Colonic mucosa (tissue), 4 donors: ENCODE results near the gene ZNF697. TPM values are rescaled to one million over a fixed set of nuclear protein-coding genes. Genes with fewer than 3 reads are reported as not detected.
"Not testable (repeated sequence)": the region's sequence is repeated elsewhere in the genome, so short reads cannot be mapped to it uniquely, and the experiment has no call there.

ENCODE experiments used
- DNase-seq: peaks from one replicate; pipeline ENCODE4 v3.0.0-alpha.2; 2020
- H3K27ac ChIP-seq: fragments of 200-600 bp; one replicate; pipeline ENCODE4 v1.8.0; 2021
- H3K27me3 ChIP-seq: fragments of 200-600 bp; one replicate; pipeline ENCODE4 v1.8.0; 2021
- H3K36me3 ChIP-seq: fragments of 200-600 bp; one replicate; pipeline ENCODE4 v1.8.0; 2021
- H3K4me1 ChIP-seq: fragments of 200-600 bp; one replicate; pipeline ENCODE4 v1.8.0; 2021; ENCODE audit warnings: mild to moderate bottlenecking
- H3K4me3 ChIP-seq: fragments of 200-600 bp; one replicate; pipeline ENCODE4 v1.8.0; 2021
- H3K9ac ChIP-seq, 2 donors: one replicate each; pipeline ENCODE4 v1.7.0; 2013; ENCODE audit warnings: control low read depth in 2 of 2, low read depth in 2 of 2, low read length in 2 of 2
- H3K9me3 ChIP-seq: fragments of 200-600 bp; one replicate; pipeline ENCODE4 v1.8.0; 2021
- CTCF ChIP-seq: fragments of 200-600 bp; IDR thresholded peaks from one replicate; pipeline ENCODE4 v1.8.0; 2022; ENCODE audit warnings: antibody characterized with exemption, mild to moderate bottlenecking
- intact Hi-C: fragments of 100-400 bp; cut with DNase I; formaldehyde crosslinking; loops from one replicate; pipeline ENCODE4 v1.14.1; 2022
- total RNA-seq, 2 donors: library from RNA; stranded (reverse); fragmentation: NEBNext Ultra II Directional in 1 of 2; extraction: Animal tissue kit (Norgen Biotek cat#: 25700) in 1 of 2; gene quantifications; one replicate each; pipeline ENCODE4 v1.2.1, GENCODE V29; 2021
- donor health status: healthy.
- donor health status: DM: no; HTN: no; CAD: no.
- donor health status: DM: no; HTN: no; CAD: no.

The ZNF697 gene
- total RNA-seq, 2 donors from 2014 or later, result 2.1 to 3.2 TPM

- H3K27ac ChIP-seq, result no peak overlapping the region
- H3K36me3 ChIP-seq, result no peaks in the 10 kb centered on the region
These were observed 44.4 kb downstream of the ZNF697 start for GRCh38 chr1:119603695-119604094.

GRCh38 chr1:119603241-119603640 lies 44.8 kb downstream of the ZNF697 start:
- H3K27ac ChIP-seq, H3K9ac ChIP-seq, H3K4me3 ChIP-seq, H3K27me3 ChIP-seq, H3K36me3 ChIP-seq, intact Hi-C loops, H3K9me3 ChIP-seq, DNase-seq, H3K4me1 ChIP-seq: not testable (repeated sequence)

More at GRCh38 chr1:119603695-119604094, 44.4 kb downstream of the ZNF697 start:
- no peak for TF ChIP-seq CTCF
- Histone ChIP-seq H3K4me3 (no peak overlapping the region), H3K27me3 (no peaks in the 10 kb centered on the region), H3K9me3 (no peaks in the 10 kb centered on the region), H3K9ac (no peak overlapping the region), H3K4me1 (no peaks in the 10 kb centered on the region)
- intact Hi-C loops, result no loop called here
- no peak for DNase-seq

- H3K9me3 ChIP-seq, H3K36me3 ChIP-seq, DNase-seq, H3K27me3 ChIP-seq, H3K27ac ChIP-seq, H3K4me3 ChIP-seq, H3K4me1 ChIP-seq, H3K9ac ChIP-seq, intact Hi-C loops: not testable (repeated sequence)
These were observed 45.3 kb downstream of the ZNF697 start for GRCh38 chr1:119602789-119603188.

GRCh38 chr1:119602169-119602568 lies 45.9 kb downstream of the ZNF697 start:
- DNase-seq, result no peak
- Histone ChIP-seq H3K27me3 (no peaks in the 10 kb centered on the region), H3K36me3 (no peaks in the 10 kb centered on the region), H3K9me3 (no peaks in the 10 kb centered on the region), H3K4me1 (no peaks in the 10 kb centered on the region), H3K27ac (no peak overlapping the region), H3K9ac (no peak overlapping the region), H3K4me3 (no peak overlapping the region)
- intact Hi-C loops, result no loop called here
- no peak for TF ChIP-seq CTCF

- Histone ChIP-seq H3K27me3 (no peaks in the 10 kb centered on the region), H3K4me1 (no peaks in the 10 kb centered on the region), H3K27ac (no peak overlapping the region), H3K36me3 (no peaks in the 10 kb centered on the region), H3K4me3 (no peak overlapping the region), H3K9ac (no peak overlapping the region), H3K9me3 (no peaks in the 10 kb centered on the region)
- no peak for TF ChIP-seq CTCF
- DNase-seq, result no peak
- intact Hi-C loops, result no loop called here
These were observed 47.1 kb downstream of the ZNF697 start for GRCh38 chr1:119600976-119601375.

- Histone ChIP-seq H3K36me3 (no peaks in the 10 kb centered on the region), H3K4me1 (no peaks in the 10 kb centered on the region), H3K9me3 (no peaks in the 10 kb centered on the region), H3K9ac (no peak overlapping the region), H3K4me3 (no peak overlapping the region), H3K27me3 (no peaks in the 10 kb centered on the region), H3K27ac (no peak overlapping the region)
- no peak for TF ChIP-seq CTCF
- intact Hi-C loops, result no loop called here
- DNase-seq, result no peak
These were observed 47.5 kb downstream of the ZNF697 start for GRCh38 chr1:119600561-119600960.

GRCh38 chr1:119595606-119596005 lies 52.5 kb downstream of the ZNF697 start:
- H3K4me3 ChIP-seq, result no peak overlapping the region
- intact Hi-C loops, result no loop called here
- no peaks in the 10 kb centered on the region for H3K36me3 ChIP-seq
- H3K27me3 ChIP-seq, result no peaks in the 10 kb centered on the region
- H3K9me3 ChIP-seq, result no peaks in the 10 kb centered on the region
- DNase-seq, result no peak
- no peak overlapping the region for H3K27ac ChIP-seq
- TF ChIP-seq CTCF, result no peak
- H3K9ac ChIP-seq, result no peak overlapping the region
- no peaks in the 10 kb centered on the region for H3K4me1 ChIP-seq
